Measurements from ENCODE around the gene TFAP2E.

Gene TFAP2E

DNA sequence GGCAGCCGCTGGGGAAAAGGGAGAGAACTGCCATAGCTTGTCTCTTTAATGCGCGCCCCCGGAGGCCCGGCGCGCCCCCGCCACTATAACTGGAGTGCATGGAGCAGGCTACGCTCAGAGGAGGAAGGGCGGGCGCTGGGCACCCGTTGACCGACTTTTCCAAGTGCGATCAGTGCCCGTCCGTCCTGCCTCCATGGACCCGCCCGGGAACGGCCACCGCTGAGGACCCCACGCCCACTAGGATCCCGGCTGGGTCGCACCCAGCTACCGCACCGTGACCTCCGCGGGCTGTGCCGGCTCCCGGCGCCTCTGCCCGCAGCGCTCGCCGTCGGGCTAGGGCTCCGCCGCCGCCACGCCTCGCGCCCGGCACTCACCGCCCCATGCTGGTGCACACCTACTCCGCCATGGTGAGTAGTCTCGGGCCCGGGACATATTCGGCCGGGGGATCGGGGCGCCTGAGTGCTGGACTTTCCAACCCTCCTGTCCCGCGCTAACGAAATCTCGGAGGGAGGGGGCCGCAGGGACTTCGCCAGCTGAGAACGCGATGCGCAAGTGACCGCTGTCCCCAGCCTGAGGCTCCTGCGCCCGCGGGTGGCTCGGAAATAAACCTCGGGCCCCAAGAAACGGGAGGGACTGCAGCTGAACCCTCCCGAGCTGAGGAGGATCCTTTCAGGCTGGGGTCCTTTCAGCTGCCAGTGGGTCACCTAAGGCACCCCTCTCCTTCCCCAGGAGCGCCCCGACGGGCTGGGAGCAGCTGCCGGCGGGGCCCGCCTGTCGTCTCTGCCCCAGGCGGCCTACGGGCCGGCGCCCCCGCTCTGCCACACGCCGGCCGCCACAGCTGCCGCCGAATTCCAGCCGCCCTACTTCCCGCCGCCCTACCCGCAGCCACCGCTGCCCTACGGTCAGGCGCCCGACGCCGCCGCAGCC, at the start of gene TFAP2E:
Gene TFAP2E, plus strand, starts transcription at position 117 of the 927 bp plus-strand sequence. Its CDS starts 264 bp downstream, at position 381.
- peak; percentile 48 for DNase-seq
- in situ Hi-C loops (cut with HindIII; ENCODE audit: low pct_ligation_motif_present, low pct_unique_long_range_greater_than_20kb, low sequenced_read_pairs) = no loop called here

- in situ Hi-C loops (cut with HindIII; ENCODE audit: low pct_ligation_motif_present, low pct_unique_long_range_greater_than_20kb, low sequenced_read_pairs) = no loop called here
Measured at GRCh38 chr1:35524106-35524505, 49.0 kb upstream of the TFAP2E start.

GRCh38 chr1:35530168-35530567, 42.9 kb upstream of the TFAP2E start:
- DNase-seq = no peak
- in situ Hi-C loops (cut with HindIII; ENCODE audit: low pct_ligation_motif_present, low pct_unique_long_range_greater_than_20kb, low sequenced_read_pairs) = no loop called here

More at GRCh38 chr1:35524106-35524505, 49.0 kb upstream of the TFAP2E start:
- no peak for DNase-seq

- in situ Hi-C loops (cut with HindIII; ENCODE audit: low pct_ligation_motif_present, low pct_unique_long_range_greater_than_20kb, low sequenced_read_pairs) = no loop called here
- no peak for DNase-seq
Measured at GRCh38 chr1:35530946-35531345, 42.2 kb upstream of the TFAP2E start.

DNA sequence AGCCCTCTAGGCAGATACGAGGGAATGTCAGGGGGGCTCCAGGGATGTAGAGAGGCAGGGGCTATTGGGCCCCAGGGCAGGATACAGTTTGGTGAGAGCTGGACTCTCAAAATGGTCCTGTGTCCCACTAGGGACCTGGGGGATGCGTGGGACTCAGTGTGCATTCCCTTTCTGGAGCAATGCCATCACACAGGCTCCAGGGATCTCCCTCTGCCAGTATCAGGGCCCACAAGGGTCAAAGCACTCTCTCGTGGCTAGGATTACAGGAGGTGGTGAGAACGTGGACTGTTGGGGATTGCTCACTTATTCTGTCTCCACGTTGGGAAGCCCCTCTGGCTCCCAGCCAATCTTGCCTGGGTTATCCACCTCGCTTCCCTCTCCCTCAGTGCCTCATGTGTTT, 41.7 kb upstream of the TFAP2E start:
- in situ Hi-C loops (cut with HindIII; ENCODE audit: low pct_ligation_motif_present, low pct_unique_long_range_greater_than_20kb, low sequenced_read_pairs) = no loop called here
- DNase-seq = no peak

DNA sequence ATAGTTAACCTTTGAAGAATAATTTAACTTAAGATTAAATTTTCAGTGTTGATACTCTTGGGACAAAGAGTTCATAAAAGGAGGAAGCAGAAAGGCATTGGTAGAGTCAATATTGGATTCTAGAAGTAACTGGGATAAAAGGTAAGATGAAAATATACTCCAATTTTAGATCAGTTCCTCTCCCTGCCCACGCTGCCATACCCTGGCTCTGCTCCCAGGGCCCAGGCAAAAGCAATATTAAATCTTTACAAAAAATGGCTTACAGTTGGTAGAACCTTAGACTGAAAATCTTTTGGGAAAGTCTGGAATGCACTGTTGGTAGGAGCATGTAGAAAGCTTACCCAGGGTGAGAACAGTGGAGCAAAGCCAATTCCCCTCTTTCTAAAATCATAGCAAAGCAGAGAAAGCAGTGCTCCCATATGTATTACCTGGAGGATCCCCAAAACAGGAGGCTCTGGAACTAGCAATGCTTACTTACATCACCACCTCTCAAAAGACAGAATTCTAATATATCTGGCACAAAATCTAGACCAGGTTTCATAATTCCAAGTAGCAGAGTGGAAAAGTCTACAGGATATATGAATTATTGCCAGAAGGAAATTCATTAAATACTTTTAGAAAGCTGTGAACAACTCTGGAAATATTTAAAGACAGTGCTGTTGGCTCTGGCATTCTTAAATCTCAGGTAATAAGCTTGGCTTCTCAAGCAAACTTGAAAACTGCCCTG, 40.5 kb upstream of the TFAP2E start:
- DNase-seq = no peak

GRCh38 chr1:35533586-35533985, 39.5 kb upstream of the TFAP2E start:
- no peak for DNase-seq
- in situ Hi-C loops (cut with HindIII; ENCODE audit: low pct_ligation_motif_present, low pct_unique_long_range_greater_than_20kb, low sequenced_read_pairs) = no loop called here

More for the DNA sequence above, 40.5 kb upstream of the TFAP2E start:
- in situ Hi-C loops (cut with HindIII; ENCODE audit: low pct_ligation_motif_present, low pct_unique_long_range_greater_than_20kb, low sequenced_read_pairs) = no loop called here

DNA sequence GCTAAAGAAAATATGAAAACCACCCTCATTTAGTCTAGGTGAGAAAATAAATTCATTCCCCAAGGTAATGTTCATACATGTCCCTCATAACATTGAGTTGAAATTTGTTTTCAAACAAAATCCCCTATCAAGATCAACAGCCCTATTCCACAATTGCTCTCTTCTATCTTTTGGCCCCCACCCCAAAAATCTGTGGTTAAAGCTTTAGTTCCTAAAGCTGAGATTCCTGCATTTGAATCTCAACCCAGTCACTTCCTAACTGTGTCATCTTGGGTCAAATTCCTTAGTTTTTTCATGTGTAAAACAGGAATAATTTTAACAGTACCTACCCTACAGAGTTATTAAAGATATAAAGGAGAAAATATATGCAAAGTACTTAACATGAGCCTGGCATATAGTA, 37.9 kb upstream of the TFAP2E start:
- in situ Hi-C loops (cut with HindIII; ENCODE audit: low pct_ligation_motif_present, low pct_unique_long_range_greater_than_20kb, low sequenced_read_pairs) = no loop called here

GRCh38 chr1:35536556-35537162, 36.5 kb upstream of the TFAP2E start:
- in situ Hi-C loops (cut with HindIII; ENCODE audit: low pct_ligation_motif_present, low pct_unique_long_range_greater_than_20kb, low sequenced_read_pairs) = no loop called here
- DNase-seq = no peak

More for the DNA sequence above, 37.9 kb upstream of the TFAP2E start:
- DNase-seq = no peak

DNA sequence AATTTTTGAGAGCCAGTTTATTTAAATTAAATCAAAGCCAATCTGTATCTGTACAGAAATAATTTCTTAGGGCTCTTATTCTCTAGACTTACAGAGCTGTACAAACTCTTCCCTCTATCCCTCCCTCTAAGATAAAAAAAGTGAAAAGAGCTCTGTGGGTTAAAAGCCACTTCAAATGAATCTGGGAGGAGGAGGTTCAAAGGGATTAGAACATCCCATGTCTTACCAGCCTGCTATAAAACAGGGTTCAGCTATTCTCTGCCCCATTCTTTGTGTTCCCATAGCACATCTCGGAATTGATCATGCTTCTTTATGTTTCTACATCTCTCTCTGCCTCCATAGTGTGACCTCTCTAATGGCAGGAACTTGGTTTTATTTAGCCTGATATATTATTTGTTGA, 35.3 kb upstream of the TFAP2E start:
- in situ Hi-C loops (cut with HindIII; ENCODE audit: low pct_ligation_motif_present, low pct_unique_long_range_greater_than_20kb, low sequenced_read_pairs) = no loop called here
- no peak for DNase-seq

DNA sequence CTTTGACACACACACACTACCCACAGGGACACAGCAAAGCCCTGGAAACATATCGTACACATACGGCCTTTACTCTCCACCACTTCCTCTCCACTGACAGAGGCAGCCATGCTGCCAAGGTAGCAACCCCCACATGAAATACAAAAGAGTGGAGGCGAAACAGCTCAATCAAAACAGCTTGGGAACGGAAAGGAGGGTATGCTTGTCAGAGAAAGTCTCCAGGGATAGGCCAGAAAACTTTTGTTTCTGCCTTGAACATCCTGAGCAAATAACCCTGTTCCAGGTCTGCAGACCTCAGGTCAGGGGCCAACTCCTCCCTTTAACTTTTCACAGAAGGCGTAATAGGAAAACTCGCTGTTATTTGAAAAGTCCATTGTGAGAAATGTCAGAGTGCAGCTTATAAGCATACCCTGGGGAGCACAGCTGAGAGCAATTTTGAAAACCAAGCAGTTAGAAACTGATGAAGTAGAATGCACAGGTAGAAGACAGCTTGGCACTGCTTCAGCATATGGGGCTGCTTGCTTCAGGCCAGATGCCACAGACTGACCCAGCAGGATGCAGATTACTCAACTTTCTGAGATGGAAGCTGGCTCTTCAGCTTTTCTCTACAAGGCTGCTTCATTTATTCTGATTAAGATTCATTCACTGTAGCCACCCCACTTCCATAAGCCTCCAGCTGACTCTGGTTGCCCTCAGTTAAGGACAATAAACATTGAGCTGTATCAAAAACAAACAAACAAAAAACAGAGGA, 33.9 kb upstream of the TFAP2E start:
- in situ Hi-C loops (cut with HindIII; ENCODE audit: low pct_ligation_motif_present, low pct_unique_long_range_greater_than_20kb, low sequenced_read_pairs) = no loop called here
- no peak for DNase-seq

DNA sequence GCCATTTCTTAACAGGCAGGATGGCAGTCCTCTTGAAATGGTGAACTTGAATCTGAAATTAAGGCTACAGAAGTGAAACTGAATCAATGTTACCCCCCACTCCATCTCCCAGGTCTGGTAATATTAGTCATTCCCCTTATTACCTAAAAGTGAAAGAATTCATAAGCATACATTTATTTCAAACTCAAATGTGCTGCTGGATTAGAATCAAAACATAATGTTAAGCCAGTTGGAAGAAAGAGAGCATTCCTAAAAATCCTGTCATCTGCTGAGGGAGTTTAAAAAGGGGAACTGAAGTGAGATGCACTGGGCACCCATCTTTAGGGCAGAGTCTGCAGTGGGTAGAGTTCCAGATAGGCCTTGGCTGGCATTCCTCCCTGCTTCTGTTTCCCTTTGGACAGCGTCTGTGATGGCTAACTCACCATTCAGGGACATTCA, 33.3 kb upstream of the TFAP2E start:
- in situ Hi-C loops (cut with HindIII; ENCODE audit: low pct_ligation_motif_present, low pct_unique_long_range_greater_than_20kb, low sequenced_read_pairs) = no loop called here
- DNase-seq = no peak

GRCh38 chr1:35544976-35545375, 28.1 kb upstream of the TFAP2E start:
- peak; percentile 46 for DNase-seq
- in situ Hi-C loops (cut with HindIII; ENCODE audit: low pct_ligation_motif_present, low pct_unique_long_range_greater_than_20kb, low sequenced_read_pairs) = no loop called here

DNA sequence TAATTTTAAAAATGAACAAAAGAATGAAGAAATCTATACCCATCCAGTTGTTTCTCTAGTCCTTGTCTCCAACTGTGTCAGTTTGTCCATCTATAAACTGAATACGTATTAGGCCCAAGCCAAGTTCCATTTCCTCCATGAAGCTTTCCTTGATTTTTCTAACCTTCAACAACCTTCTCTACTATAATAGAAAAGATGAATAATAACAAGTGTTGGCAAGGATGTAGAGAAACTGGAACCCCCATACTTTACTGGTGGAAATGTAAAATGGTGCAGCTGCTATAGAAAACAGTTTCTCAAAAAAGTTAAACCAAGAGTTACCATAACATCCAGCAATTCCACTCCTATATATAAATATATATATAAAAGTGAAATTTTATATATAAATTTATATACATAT, 26.5 kb upstream of the TFAP2E start:
- DNase-seq = no peak
- in situ Hi-C loops (cut with HindIII; ENCODE audit: low pct_ligation_motif_present, low pct_unique_long_range_greater_than_20kb, low sequenced_read_pairs) = no loop called here

- DNase-seq = no peak
- in situ Hi-C loops (cut with HindIII; ENCODE audit: low pct_ligation_motif_present, low pct_unique_long_range_greater_than_20kb, low sequenced_read_pairs) = no loop called here
Measured at GRCh38 chr1:35553851-35554250, 19.3 kb upstream of the TFAP2E start.

GRCh38 chr1:35554266-35555211, 18.6 kb upstream of the TFAP2E start:
- DNase-seq = no peak
- in situ Hi-C loops (cut with HindIII; ENCODE audit: low pct_ligation_motif_present, low pct_unique_long_range_greater_than_20kb, low sequenced_read_pairs) = no loop called here

GRCh38 chr1:35555212-35555584, 17.9 kb upstream of the TFAP2E start:
- no peak for DNase-seq

More at GRCh38 chr1:35555212-35555584, 17.9 kb upstream of the TFAP2E start:
- in situ Hi-C loops (cut with HindIII; ENCODE audit: low pct_ligation_motif_present, low pct_unique_long_range_greater_than_20kb, low sequenced_read_pairs) = no loop called here

All from ACHN (cell line).